Dedifferentiated amniotic fluid mesenchymal stem cell (primary cell): ENCODE measurements around the gene MED9.

Source experiments
- DNase-seq: peaks from one replicate; pipeline ENCODE4 v3.0.0-alpha.2; 2016; ENCODE audit errors: extremely low spot score

Gene MED9

DNA sequence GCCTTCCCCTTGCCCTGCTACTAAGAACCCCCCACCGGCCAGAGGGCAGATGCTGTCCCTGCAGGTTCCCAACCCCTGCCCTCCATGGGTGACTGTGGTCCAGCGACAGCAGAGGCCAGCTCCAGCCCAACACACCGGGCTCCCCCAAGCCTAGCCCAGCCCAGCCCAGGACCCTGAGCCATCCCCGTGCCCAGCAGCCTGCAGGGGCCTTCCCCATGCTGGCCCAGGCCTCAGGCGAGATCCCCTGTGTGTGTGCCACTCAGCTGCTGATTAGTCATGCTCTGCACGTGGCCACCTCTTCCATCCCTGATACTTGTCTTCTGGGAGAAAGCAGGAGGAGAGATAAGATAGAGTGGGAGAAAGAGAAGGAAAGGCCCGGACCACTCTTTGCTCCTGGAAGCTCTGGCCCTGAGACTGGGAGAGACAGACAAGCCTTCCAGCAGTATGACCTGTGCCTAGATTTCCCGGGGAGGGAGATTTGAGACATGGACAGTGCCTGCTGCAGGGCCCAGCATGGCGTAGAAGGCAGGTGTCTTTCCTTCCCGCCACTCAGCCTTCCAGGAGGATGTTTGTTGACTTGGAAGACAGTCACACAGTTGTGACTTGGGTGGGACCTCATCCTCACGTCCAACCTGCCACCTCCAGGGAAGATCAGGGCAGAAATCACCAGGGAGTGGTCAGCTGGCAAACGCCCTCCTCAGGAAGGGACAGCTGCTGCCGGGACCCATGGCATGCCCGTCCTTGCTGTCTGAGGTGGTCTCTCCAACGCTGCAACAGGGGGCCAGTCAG, 60.7 kb downstream of the MED9 start:
- DNase-seq: no peak

DNA sequence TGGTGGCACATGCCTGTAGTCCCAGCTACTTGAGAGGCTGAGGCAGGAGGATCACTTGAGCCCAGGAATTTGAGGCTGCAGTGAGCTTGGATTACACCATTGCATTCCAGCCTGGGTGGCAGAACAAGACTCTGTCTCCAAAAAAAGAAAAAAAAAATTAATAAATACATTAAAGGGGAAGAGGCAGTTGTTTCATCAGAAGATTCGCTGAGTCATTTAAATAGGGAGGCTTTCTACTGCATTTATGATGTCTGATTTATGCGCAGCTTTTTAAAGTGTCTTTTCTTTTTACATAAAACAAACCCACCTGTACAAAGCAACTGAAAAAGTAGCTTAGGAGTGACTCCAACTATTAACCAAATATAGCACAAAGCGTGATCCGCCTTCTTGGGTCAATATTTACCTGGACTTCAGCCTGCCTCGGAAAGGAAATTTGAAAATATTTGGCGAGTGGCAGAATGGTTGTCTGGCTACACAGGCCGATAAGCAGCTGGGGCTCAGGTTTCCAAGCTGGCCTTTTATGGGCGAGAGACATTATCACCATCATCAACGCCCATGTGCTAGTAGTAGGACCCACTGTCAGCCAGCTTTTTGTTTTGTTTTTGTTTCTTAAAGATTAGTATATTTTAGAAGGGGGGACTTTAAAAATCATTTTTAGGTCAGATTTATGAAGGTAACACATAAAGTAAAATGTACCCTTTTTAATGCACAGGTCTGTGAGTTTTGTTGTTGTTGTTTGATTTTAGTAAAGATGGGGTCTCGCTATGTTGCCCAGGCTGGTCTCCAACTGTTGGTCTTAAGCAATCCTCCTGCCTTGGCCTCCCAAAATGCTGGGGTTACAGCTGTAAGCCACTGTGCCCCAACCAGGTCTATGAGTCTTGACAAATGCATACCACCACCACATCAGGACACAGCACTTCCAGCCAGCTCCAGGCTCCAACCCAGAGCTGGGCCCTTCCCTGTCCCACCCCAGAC, 61.9 kb downstream of the MED9 start:
- no peak for DNase-seq

DNA sequence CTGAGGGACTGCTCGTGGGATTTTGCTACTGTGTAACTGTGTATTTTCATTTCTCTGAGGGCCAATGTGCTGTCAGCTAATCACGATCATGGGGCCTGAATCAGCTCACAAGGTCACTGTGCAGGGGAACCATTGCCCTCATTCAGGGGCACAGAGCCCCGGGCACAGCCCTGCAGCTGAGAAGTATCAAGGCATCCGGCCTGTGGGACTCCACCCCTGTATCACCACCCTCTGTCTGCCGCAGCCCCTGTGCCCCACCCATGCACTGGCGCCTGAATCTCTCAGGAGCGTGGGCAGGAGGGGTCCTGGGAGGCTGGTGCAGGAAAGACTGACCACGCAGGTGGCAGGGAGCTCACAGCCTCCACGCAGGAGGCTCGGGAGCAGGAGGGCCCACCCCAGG, 62.8 kb downstream of the MED9 start:
- no peak for DNase-seq

DNA sequence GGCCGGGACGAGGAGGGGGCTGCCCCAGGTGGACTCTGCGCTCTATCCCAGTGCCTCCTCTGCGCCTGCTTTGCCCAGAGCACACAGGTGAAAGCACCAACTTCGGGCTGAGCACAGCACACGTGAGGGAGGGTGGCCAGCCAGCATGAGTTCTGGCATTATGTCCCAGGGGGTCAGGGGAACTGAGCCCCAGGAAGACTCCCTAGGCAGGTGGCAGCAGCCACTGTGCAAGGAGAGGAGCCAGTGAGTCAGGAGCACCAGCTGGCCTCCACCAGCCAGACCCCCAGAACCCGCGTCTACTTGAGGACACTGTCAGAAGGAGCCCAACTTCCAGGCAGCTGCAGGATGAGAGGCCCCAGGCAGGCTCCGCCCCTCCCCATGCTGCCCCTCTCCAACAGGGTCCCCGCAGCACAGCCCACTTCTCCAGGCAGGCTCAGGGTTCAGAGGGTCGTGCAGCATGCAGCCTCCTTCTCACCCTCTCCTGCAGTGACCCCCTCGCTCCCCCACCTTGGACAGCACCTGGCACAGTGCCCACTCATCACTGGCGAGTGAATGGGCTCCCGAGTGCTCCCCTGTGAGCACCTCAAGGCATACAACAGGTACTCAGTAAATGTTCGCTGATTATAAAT, 63.6 kb downstream of the MED9 start:
- DNase-seq: no peak

DNA sequence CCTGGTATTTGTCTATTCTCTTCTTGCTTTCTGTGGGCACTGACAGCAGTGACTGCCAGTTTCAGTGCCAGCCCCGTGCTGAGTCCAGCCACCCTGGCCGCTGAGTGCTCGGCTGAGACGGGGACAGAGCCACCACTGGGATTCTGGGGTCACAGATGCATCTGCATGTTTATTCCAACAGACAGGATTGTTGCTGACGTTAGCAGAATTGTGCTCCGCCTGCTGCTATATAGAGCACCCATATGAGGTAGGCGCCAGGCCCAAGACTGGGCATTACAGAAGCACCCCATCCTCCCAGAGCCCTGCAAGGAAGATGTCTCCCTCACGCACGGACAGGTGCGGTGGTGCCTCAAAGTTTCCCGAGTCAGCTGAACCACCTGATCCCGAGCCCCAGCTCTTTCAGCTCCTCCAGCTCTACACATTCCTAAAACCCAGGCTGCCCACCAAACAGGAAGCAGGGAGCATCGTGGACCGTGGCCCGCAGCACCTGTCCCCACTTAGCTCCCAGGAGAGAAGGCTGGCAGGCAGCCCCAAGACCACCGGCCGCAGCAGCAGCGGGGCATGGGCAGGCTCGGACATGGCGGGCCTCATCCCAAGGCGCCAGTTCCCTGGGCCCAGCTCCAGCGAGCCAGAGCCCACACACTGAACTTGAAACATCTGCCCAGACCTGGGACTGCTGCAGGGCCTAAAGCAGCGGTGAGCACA, 64.3 kb downstream of the MED9 start:
- no peak for DNase-seq

DNA sequence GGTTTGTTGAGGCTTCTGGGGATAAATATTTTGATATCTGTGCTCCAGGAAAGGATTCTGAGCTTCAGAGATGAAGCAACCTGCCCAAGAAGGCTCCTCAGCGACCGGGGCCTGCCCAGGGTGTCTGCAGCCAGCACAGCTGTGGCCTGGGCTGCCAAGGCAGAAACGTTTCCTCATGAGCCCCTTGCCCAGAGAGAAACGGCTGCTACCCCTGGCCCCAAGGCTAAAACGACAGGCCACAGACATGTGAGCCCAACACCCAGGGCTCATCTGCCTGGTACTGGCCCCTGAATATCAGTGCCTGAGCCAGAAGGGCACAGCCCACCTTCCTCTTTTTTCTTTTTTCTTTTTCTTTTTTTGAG, 64.8 kb downstream of the MED9 start:
- DNase-seq: no peak
